RWPE2 (cell line): ENCODE results near the gene TTF2.

ENCODE experiments used
- ATAC-seq: fragments of 200-7000 bp; cut with Tn5 transposase; 3 replicates; pipeline ENCODE4 v1.9.1; 2021; ENCODE audit warnings: low read depth
- DNase-seq: peaks from one replicate; pipeline ENCODE4 v3.0.0-alpha.2; 2020; ENCODE audit warnings: low spot score
- H3K27ac ChIP-seq: fragments of 450-650 bp; 2 replicates; pipeline ENCODE4 v1.5.1; 2017; ENCODE audit warnings: mild to moderate bottlenecking; ENCODE audit not compliant: poor library complexity, severe bottlenecking
- H3K27me3 ChIP-seq: fragments of 250-450 bp; sonication (Bioruptor Pico); 2 replicates; pipeline ENCODE4 v1.5.1; 2021; ENCODE audit warnings: mild to moderate bottlenecking, moderate library complexity; ENCODE audit not compliant: insufficient read depth, poor library complexity, severe bottlenecking
- H3K36me3 ChIP-seq: fragments of 250-450 bp; sonication (Bioruptor Pico); 2 replicates; pipeline ENCODE4 v1.5.1; 2020; ENCODE audit warnings: low read depth, mild to moderate bottlenecking, moderate library complexity
- H3K4me1 ChIP-seq: fragments of 250-450 bp; sonication (Bioruptor Pico); 2 replicates; pipeline ENCODE4 v1.5.1; 2021; ENCODE audit warnings: mild to moderate bottlenecking, moderate library complexity; ENCODE audit not compliant: insufficient read depth, poor library complexity, severe bottlenecking
- H3K4me3 ChIP-seq: fragments of 250-450 bp; sonication (Bioruptor Pico); 2 replicates; pipeline ENCODE4 v1.5.1; 2021; ENCODE audit warnings: mild to moderate bottlenecking, moderate library complexity; ENCODE audit not compliant: severe bottlenecking
- H3K9me3 ChIP-seq: fragments of 250-450 bp; sonication (Bioruptor Pico); 2 replicates; pipeline ENCODE4 v1.5.1; 2021; ENCODE audit warnings: mild to moderate bottlenecking, moderate library complexity; ENCODE audit not compliant: severe bottlenecking
- TF ChIP-seq, protein P1 (sequence below): fragments of 450-650 bp; IDR thresholded peaks from one replicate; pipeline ENCODE4 v1.5.1; 2017; ENCODE audit warnings: mild to moderate bottlenecking, moderate library complexity; ENCODE audit not compliant: poor library complexity, severe bottlenecking

Gene TTF2

DNA sequence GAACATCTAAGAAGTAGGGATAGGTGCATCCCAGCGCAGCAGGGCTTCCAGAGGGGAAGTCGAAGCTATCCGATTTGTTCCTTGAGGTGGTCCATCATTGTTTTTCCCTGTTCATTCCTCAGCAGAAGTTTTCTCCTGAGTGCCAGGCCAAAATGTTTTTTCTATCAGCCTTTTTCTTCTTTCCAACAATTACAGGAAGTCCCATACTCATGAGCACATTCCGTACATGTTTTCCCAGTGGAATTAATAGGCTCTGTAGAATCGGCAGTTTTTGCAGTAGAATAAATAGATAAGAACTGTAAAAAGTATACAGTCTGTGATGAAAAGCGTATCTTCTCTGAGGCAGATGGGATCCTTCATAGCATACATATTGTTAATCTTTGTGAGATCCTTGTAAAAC, 33.8 kb upstream of the TTF2 start:
- DNase-seq = no peak
- Histone ChIP-seq H3K27ac (no peak overlapping the region), H3K4me3 (no peak overlapping the region), H3K9me3 (no peaks in the 10 kb centered on the region), H3K27me3 (no peaks in the 10 kb centered on the region), H3K36me3 (no peaks in the 10 kb centered on the region), H3K4me1 (no peaks in the 10 kb centered on the region)
- no peak for ATAC-seq
- TF ChIP-seq, protein P1, sequence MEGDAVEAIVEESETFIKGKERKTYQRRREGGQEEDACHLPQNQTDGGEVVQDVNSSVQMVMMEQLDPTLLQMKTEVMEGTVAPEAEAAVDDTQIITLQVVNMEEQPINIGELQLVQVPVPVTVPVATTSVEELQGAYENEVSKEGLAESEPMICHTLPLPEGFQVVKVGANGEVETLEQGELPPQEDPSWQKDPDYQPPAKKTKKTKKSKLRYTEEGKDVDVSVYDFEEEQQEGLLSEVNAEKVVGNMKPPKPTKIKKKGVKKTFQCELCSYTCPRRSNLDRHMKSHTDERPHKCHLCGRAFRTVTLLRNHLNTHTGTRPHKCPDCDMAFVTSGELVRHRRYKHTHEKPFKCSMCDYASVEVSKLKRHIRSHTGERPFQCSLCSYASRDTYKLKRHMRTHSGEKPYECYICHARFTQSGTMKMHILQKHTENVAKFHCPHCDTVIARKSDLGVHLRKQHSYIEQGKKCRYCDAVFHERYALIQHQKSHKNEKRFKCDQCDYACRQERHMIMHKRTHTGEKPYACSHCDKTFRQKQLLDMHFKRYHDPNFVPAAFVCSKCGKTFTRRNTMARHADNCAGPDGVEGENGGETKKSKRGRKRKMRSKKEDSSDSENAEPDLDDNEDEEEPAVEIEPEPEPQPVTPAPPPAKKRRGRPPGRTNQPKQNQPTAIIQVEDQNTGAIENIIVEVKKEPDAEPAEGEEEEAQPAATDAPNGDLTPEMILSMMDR = no peak

DNA sequence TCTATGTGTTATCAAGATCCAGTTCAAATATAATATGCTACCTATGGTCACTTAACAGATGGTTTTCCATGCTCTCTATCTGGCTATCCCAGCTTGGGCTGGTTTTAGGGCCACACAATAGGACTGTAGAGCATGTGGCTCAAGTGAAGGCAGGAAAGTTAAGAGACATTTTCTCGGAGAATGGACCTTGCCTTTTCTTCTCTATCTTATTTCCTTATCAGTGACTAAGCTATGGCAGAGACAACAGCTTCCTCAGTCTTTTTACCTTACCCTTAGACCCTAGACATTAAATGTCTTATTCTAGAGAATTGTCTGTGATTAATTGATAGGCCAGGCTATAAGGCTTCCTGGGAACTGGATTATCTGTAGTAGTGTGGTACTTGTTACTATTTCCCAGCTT, 30.4 kb upstream of the TTF2 start:
- Histone ChIP-seq H3K4me1 (no peaks in the 10 kb centered on the region), H3K4me3 (no peak overlapping the region), H3K36me3 (no peaks in the 10 kb centered on the region), H3K27me3 (no peaks in the 10 kb centered on the region), H3K27ac (no peak overlapping the region), H3K9me3 (no peaks in the 10 kb centered on the region)
- DNase-seq (no peak), ATAC-seq (no peak)
- TF ChIP-seq, protein P1 = no peak

DNA sequence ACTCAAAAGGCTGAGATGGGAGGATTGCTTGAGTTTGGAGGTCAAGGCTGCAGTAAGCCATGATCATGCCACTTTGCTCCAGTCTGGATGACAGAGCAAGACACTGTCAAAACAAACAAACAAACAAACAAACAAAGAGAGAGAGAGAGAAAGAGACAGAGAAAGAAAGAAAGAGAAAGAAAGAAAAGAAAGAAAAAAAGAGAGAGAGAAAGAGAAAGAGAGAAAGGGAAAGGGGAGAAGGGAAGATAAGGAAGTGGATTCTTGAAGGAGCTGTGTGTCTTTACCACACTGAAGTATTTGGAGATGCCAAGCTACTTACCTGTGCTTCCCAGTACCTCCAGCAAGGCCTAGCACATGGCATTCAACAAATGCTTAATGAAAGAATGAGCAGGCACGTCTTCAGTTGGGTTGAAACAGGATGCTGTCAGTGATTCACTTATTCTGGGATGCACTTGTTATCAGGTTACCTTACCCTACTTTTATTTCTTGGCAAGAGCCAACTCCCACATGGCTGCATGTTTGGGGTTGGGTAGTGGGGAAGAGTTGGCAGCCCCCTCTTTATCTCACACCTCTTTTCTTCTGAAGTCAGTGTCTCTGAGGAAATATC, 29.8 kb upstream of the TTF2 start:
- Histone ChIP-seq H3K9me3 (no peaks in the 10 kb centered on the region), H3K27ac (no peak overlapping the region), H3K4me3 (no peak overlapping the region), H3K27me3 (no peaks in the 10 kb centered on the region), H3K36me3 (no peaks in the 10 kb centered on the region), H3K4me1 (no peaks in the 10 kb centered on the region)
- TF ChIP-seq, protein P1 = no peak
- DNase-seq (no peak), ATAC-seq (no peak)

DNA sequence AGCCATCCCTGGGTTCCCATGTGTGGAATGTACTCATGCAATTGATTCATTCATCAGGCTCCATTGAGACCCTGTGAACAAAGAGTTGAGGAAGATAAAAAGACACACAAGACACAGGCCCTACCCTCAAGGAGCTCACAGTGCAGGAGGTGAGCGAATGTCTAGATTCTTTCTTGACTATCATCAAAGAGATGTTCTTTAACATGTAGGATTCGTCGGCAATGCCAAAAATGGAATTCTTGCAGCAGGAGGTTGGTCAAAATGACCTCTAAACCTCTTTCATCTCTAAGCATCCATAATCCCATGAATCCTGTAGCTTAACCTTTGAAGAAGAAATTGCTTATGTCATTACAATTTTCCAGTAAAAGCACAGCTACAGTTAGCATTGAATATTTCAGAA, 27.9 kb upstream of the TTF2 start:
- H3K4me1 ChIP-seq = no peaks in the 10 kb centered on the region
- H3K36me3 ChIP-seq = no peaks in the 10 kb centered on the region

More for the DNA sequence above, 27.9 kb upstream of the TTF2 start:
- DNase-seq (no peak), ATAC-seq (no peak)
- Histone ChIP-seq H3K27ac (no peak overlapping the region), H3K27me3 (no peaks in the 10 kb centered on the region), H3K9me3 (no peaks in the 10 kb centered on the region), H3K4me3 (no peak overlapping the region)
- TF ChIP-seq, protein P1 = no peak
